Brain microvascular endothelial cell (primary cell): ENCODE measurements around the gene HACD2.
A peak's percentile ranks its signal among the peaks of the same experiment; 100 is the strongest.

ENCODE experiments used
- DNase-seq: peaks from one replicate; pipeline ENCODE4 v3.0.0-alpha.2; 2020
- H3K27ac ChIP-seq: fragments of 250-450 bp; sonication (Bioruptor Pico); 2 replicates; pipeline ENCODE4 v1.5.1; 2020; ENCODE audit warnings: mild to moderate bottlenecking, moderate library complexity
- H3K27me3 ChIP-seq: fragments of 250-450 bp; sonication (Bioruptor Pico); replicated peaks from 2 replicates; pipeline ENCODE4 v1.5.1; 2020; ENCODE audit warnings: mild to moderate bottlenecking
- H3K36me3 ChIP-seq: fragments of 250-450 bp; sonication (Bioruptor Pico); replicated peaks from 2 replicates; pipeline ENCODE4 v1.5.1; 2020; ENCODE audit warnings: mild to moderate bottlenecking
- H3K4me3 ChIP-seq: 2 replicates; pipeline ENCODE4 v1.5.1; 2011; ENCODE audit warnings: low read depth, mild to moderate bottlenecking, control low read depth, low read length, moderate library complexity
- CTCF ChIP-seq: IDR thresholded peaks from 2 replicates; pipeline ENCODE4 v1.5.1; 2011; ENCODE audit warnings: low read depth, mild to moderate bottlenecking, moderate library complexity, low read length, control low read depth, inconsistent platforms; ENCODE audit errors: missing control alignments
- in situ Hi-C: cut with HindIII; loops from 2 replicates; pipeline ENCODE4 v1.10.0; 2017; ENCODE audit warnings: low sequenced_read_pairs, low pct_ligation_motif_present

HACD2 gene

GRCh38 chr3:123547881-123548519, 36.9 kb downstream of the HACD2 start:
- Histone ChIP-seq H3K27ac (no peak overlapping the region), H3K4me3 (no peak overlapping the region), H3K36me3 (no peaks in the 10 kb centered on the region), H3K27me3 (no peaks in the 10 kb centered on the region)
- no peak for DNase-seq
- in situ Hi-C loops = no loop called here
- no peak for TF ChIP-seq CTCF

GRCh38 chr3:123546133-123546755, 38.6 kb downstream of the HACD2 start:
- Histone ChIP-seq H3K27me3 (no peaks in the 10 kb centered on the region), H3K27ac (no peak overlapping the region), H3K36me3 (no peaks in the 10 kb centered on the region), H3K4me3 (no peak overlapping the region)
- no peak for TF ChIP-seq CTCF
- in situ Hi-C loops = no loop called here
- DNase-seq = peak; percentile 43

GRCh38 chr3:123543950-123544349, 40.9 kb downstream of the HACD2 start:
- Histone ChIP-seq H3K4me3 (no peak overlapping the region), H3K27me3 (no peaks in the 10 kb centered on the region), H3K36me3 (no peaks in the 10 kb centered on the region), H3K27ac (no peak overlapping the region)
- in situ Hi-C loops = no loop called here
- TF ChIP-seq CTCF = no peak
- DNase-seq = no peak

GRCh38 chr3:123540285-123540684, 44.6 kb downstream of the HACD2 start:
- in situ Hi-C loops = no loop called here
- Histone ChIP-seq H3K27me3 (no peaks in the 10 kb centered on the region), H3K4me3 (no peak overlapping the region), H3K27ac (no peak overlapping the region), H3K36me3 (no peaks in the 10 kb centered on the region)
- no peak for TF ChIP-seq CTCF
- DNase-seq = no peak

- no peak for TF ChIP-seq CTCF
- no peaks in the 10 kb centered on the region for H3K36me3 ChIP-seq
- in situ Hi-C loops = no loop called here
These were observed 48.5 kb downstream of the HACD2 start for GRCh38 chr3:123536153-123536895.

More at GRCh38 chr3:123536153-123536895, 48.5 kb downstream of the HACD2 start:
- no peak for DNase-seq
- Histone ChIP-seq H3K4me3 (no peak overlapping the region), H3K27ac (no peak overlapping the region), H3K27me3 (no peaks in the 10 kb centered on the region)
